CD4-positive, alpha-beta T cell treated with Interleukin-15 for 4 hours (primary cell): Measurements from ENCODE around the gene PVALB.

Experiments used
- DNase-seq: peaks from one replicate; pipeline ENCODE4 v3.0.0-alpha.2; 2020; ENCODE audit warnings: low spot score

The PVALB gene

DNA sequence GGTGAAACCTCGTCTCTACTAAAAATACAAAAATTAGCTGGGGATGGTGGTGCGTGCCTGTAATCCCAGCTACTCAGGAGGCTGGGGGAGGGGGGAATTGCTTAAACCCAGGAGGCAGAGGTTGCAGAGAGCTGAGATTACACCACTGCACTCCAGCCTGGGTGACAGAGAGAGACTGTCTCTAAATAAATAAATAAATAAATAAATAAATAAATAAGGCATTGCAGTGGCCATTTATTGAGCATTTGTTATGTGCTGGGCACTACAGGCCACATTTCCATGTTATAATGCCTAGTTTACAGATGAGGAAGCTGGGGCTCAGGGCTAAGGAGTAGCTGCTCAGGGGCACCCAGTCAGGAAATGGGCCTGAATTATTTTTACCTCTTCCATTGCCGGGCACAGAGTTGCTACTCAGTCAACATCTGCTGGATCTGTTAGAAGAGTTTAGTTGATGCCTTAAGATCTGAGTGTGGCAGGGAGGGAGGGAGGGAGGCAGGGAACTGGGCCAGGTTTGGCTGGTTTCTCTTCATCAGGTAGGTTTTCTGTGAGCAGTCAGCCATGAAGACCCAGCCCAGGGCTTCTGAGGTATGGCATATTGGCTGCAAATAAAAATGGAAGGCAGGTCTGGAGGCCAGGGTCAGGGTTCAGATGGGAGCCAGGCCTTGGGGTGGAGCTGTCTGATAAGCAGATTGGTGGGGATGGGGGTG lies 5.6 kb downstream of the PVALB start:
- DNase-seq = no peak

GRCh38 chr22:36809351-36809750 lies 7.5 kb downstream of the PVALB start:
- DNase-seq = no peak

GRCh38 chr22:36808721-36809344 lies 8.0 kb downstream of the PVALB start:
- no peak for DNase-seq

DNA sequence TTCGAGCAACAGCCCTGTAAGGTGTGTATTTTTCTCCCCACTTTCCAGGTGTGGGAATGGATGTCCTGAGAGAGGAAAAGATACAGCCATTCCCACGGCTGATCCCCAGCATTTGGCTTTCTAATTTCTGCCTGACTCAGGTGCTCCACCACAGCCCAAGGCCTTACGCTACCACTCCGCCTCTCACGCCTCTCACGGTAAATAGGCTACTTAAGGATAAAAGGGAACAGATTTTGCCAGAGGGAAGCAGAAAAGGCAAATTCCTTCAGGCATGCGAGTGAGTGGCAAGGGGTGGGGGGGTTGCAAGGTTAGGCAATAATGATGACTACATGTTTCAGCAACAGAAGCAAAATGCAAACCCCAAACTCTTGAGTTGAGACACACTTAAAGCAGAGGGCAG lies 9.2 kb downstream of the PVALB start:
- DNase-seq = no peak

DNA sequence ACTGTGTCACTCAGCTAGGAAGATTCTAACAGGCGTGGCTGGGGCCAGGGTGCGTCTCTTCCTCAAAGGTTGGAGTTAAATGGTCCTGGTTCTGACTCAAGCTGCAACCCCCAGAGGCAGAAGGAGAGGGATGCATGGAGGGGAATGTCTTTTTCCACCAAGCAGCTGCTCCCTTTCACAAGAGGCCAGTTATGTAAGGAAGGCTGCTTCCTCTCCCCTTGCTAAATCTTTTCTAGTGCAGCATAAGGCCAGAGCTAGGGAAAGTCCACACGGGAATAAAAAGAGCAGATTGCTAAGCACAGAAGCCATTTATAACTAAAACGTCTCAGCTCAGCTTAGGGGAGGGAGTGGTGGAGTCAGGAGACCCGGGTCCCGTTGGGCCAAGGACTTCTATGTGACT lies 10.0 kb downstream of the PVALB start:
- no peak for DNase-seq

- DNase-seq = no peak
These were observed 13.5 kb downstream of the PVALB start for GRCh38 chr22:36803358-36803757.

DNA sequence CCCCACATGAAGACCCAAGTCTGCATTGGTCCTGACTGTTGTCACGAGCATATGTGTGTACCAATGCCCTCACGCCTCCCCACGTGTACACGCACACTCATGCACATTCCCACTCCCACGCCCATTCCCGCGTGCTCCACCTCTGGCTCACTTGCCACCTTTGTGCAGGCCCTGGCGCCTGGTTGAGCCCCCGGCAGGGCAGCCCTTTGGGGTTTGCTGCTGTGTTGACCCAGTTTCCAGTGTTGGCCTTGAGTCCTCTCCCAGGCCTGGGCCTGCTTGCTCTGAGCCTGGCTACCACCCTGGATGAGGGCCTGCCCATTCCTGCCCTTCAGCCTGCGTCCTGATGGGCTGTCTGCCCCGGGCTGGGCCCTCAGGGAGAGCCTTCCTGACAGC lies 18.2 kb downstream of the PVALB start:
- no peak for DNase-seq

DNA sequence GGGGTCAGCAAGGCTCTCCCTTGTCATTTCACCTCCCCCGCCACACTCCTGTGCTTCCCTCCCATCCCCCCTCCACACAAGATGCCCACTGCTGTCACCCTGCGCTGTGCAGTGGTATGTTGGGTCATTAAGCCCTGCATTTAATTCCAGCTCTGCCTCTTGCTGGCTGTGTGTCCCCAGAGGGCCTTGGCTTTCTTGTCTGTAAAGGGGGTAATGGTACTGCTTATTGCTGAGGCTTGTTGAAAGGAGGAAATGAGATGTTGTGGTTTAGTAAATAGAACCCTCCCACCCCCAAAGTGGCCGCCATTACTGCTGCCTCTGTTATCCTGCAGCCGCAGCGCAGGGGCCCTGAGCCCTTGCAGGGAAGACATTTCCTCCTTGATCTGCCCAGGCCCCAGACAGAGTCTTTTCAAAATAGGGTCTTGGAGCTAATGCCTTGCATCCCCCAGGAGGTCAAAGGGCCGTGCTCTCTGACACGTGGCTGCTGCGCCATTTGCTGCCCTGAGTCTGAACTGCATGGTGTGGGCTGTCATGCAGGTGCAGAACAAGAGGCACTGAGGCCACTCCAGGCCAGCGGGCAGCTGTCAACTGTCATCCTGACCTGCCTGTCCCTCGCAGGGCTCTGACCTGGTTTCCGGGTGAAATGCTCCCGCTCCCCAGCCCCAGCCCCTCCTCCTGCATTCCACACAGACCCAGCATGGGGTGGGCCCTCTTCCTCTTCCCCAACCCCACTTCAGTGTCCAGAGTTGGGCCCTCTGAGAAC lies 18.7 kb downstream of the PVALB start:
- DNase-seq = no peak

DNA sequence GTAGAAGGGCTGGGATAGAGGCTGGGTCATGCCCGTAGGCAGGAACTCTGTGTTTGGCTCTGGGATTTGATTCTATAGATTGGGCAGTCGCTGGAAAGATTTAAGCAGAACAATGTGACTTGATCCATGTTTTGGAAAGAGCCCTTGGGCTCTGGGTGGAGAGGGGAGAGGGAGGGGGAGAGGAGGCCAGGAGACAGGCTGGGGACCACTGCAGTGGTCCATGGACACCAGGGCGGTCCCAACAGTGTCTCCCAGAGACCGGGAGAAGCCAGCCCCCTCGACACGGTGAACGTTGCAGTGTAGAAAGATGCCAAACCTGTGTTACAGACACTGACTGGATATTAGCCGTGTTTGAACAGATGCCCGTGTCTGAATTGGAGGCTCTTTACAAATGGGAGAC lies 19.5 kb downstream of the PVALB start:
- DNase-seq = no peak

- DNase-seq = no peak
These were observed 20.2 kb downstream of the PVALB start for GRCh38 chr22:36796552-36797175.

DNA sequence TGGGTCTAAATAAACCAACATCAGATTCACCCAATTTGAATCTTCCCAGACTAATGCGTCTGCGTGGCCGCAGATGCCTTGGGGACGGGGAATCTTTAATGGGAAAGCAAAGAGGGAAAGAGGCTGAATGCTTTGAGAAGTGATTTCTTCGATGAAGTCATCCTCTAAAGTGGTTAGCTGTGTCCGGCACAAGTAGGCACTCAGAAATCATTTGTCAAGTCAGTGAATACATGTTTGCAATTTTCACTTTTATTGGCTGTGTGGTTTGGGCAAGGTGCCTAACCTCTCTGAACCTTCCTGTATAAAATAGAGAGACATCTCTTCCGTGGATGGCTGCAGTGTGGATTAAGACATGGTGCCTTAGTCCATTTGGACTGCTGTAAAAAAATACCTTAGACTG lies 21.2 kb downstream of the PVALB start:
- no peak for DNase-seq

DNA sequence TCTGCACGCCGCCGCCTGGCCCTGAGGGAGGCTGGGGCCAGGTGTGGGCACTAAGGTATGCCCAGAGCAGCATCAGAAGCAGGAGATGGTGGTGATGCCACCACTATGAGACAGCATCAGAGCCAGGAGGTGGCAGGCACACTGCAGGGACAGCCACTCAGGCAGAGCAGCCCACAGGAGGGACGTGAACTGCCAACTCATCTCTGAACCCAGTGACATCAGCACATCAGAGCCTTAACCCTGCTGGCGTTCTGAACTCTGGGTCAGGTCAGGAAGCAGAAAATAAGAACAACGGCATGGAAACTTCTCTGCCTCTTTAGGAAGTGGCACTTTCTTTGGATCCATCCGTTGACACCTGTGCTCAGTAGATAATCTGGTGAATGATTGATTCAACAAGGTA lies 26.2 kb downstream of the PVALB start:
- no peak for DNase-seq

GRCh38 chr22:36787204-36787988 lies 29.4 kb downstream of the PVALB start:
- no peak for DNase-seq

DNA sequence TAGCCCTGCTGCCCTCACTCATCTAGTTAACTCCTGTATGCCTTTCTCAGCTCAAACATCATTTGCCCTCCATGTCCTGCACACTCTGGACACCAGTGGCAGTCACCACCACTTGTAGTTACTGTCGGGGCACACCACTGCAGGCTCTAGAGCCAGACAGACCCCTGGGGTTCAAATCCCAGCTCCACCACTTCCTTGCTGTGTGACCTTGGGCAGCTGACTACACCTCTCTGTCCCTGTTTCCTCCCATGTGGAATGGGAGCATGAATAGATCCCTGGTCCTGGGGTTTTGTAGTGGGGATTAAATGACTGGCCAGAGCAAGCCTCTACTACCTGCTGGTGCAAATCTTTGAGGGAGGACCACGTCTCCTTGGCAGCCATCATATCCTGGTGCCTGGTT lies 33.1 kb downstream of the PVALB start:
- DNase-seq = no peak

DNA sequence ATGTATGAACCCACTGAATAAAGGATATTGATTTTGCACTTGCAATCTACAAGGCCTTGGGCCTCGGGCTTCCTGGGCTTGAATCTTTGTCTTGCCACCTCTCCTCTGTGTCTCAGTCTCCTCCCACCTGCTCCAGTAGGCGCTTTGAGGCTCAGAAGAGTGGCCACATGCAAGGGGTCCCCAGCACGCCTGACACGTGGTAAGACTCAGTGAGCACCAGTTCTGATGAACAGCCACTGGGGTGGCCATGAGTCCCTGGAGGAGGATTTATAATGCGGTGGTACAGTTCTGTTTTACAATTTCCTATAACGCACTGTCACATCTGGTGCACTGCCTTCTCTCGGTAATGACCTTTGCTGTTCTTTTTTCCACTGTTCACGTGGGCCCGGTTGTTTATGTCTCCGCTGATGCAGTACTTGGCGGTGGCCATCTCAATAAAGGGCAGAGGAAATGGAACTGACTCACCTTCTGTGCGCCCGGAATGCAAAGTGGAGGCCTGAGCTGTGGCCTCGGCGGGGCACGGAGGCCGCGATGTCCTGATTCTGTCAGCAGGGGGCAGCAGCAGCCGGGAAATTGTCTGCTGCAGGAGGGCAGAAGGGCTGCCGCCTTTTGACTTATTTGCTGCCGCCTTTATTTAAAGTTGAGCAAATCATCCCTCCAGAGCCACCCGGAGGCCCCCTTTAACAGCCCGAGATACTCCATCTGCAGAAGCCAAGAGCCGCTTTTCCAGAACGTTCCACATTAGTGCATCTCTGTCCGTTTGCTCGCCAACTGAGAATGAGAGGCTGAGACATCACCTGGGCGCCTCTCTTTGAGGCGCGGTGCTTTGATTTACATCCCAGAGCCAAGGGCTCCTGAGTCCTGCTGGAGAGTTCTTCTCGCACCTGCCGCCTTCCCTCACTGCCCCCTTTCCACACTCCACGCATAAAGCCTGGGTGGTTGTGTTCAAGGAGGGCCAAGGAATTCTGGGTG lies 34.9 kb downstream of the PVALB start:
- peak; percentile 93 for DNase-seq

GRCh38 chr22:36778020-36778419 lies 38.8 kb downstream of the PVALB start:
- no peak for DNase-seq

- no peak for DNase-seq
These were observed 40.1 kb downstream of the PVALB start for GRCh38 chr22:36776722-36777121.

- peak; percentile 100 for DNase-seq
These were observed 40.7 kb downstream of the PVALB start, which contains the start of gene IFT27 for GRCh38 chr22:36775964-36776669. TSS of gene IFT27 (minus strand) at chr22:36776119. CDS start at chr22:36775707, 412 bp downstream.

- peak; percentile 28 for DNase-seq
These were observed 41.3 kb downstream of the PVALB start for GRCh38 chr22:36775586-36775963.

- no peak for DNase-seq
These were observed 42.9 kb downstream of the PVALB start for GRCh38 chr22:36773935-36774334.
